ENCODE results near the gene CLRN1. TPM values are rescaled to one million over a fixed set of nuclear protein-coding genes. Genes with fewer than 3 reads are reported as not detected.

Gene CLRN1
- total RNA-seq, 1 donor from 2014 or later: not detected

- peaks cover 5% of the 10 kb centered on the region for H3K27me3 Mint-ChIP-seq
- H3K4me3 Mint-ChIP-seq (ENCODE audit: low read depth): no peak overlapping the region
- H3K9me3 Mint-ChIP-seq (ENCODE audit: low read depth): no peaks in the 10 kb centered on the region
- DNase-seq (ENCODE audit: low spot score, unreplicated experiment): no peak
- H3K4me1 Mint-ChIP-seq (ENCODE audit: low read depth): no peaks in the 10 kb centered on the region
- H3K36me3 Mint-ChIP-seq (ENCODE audit: insufficient read depth): no peaks in the 10 kb centered on the region
- TF ChIP-seq, protein P1, sequence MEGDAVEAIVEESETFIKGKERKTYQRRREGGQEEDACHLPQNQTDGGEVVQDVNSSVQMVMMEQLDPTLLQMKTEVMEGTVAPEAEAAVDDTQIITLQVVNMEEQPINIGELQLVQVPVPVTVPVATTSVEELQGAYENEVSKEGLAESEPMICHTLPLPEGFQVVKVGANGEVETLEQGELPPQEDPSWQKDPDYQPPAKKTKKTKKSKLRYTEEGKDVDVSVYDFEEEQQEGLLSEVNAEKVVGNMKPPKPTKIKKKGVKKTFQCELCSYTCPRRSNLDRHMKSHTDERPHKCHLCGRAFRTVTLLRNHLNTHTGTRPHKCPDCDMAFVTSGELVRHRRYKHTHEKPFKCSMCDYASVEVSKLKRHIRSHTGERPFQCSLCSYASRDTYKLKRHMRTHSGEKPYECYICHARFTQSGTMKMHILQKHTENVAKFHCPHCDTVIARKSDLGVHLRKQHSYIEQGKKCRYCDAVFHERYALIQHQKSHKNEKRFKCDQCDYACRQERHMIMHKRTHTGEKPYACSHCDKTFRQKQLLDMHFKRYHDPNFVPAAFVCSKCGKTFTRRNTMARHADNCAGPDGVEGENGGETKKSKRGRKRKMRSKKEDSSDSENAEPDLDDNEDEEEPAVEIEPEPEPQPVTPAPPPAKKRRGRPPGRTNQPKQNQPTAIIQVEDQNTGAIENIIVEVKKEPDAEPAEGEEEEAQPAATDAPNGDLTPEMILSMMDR (IDR thresholded peaks at IDR 0.05; ENCODE audit: unreplicated experiment): no peak
- H3K27ac Mint-ChIP-seq: no peak overlapping the region
These were observed 10.6 kb downstream of the CLRN1 start for GRCh38 chr3:150961949-150962348.

- H3K4me3 Mint-ChIP-seq (ENCODE audit: low read depth): no peak overlapping the region
These were observed 11.5 kb downstream of the CLRN1 start for GRCh38 chr3:150960708-150961684.

DNA sequence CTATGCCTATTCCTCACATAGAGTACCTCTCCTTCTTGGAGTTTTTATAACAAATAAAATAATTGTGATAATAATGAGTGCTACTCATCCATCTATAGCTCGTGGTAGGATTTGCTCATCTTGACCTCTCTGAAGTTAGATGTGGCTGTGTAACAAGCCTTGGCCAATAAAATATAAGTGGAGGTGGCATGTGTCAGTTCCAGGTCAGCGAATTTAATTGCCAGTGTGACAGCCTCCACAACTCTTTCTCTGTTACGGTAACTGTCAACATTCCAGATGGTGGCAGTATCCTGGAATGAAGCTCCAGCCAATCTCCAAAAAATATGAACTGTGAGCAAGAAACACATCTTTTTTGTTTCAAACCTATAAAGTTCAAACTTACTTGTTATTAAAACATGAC, 13.8 kb downstream of the CLRN1 start:
- Mint-ChIP-seq H3K27me3 (peaks cover 9% of the 10 kb centered on the region), H3K27ac (no peak overlapping the region), H3K36me3 (ENCODE audit: insufficient read depth) (no peaks in the 10 kb centered on the region), H3K4me3 (ENCODE audit: low read depth) (no peak overlapping the region), H3K4me1 (ENCODE audit: low read depth) (no peaks in the 10 kb centered on the region), H3K9me3 (ENCODE audit: low read depth) (no peaks in the 10 kb centered on the region)
- no peak for DNase-seq (ENCODE audit: low spot score, unreplicated experiment)
- TF ChIP-seq, protein P1 (IDR thresholded peaks at IDR 0.05; ENCODE audit: unreplicated experiment): no peak

More at GRCh38 chr3:150960708-150961684, 11.5 kb downstream of the CLRN1 start:
- TF ChIP-seq, protein P1 (IDR thresholded peaks at IDR 0.05; ENCODE audit: unreplicated experiment): no peak
- no peak overlapping the region for H3K27ac Mint-ChIP-seq
- H3K4me1 Mint-ChIP-seq (ENCODE audit: low read depth): no peaks in the 10 kb centered on the region
- no peak for DNase-seq (ENCODE audit: low spot score, unreplicated experiment)
- peaks cover 9% of the 10 kb centered on the region for H3K27me3 Mint-ChIP-seq
- H3K9me3 Mint-ChIP-seq (ENCODE audit: low read depth): no peaks in the 10 kb centered on the region
- H3K36me3 Mint-ChIP-seq (ENCODE audit: insufficient read depth): no peaks in the 10 kb centered on the region

DNA sequence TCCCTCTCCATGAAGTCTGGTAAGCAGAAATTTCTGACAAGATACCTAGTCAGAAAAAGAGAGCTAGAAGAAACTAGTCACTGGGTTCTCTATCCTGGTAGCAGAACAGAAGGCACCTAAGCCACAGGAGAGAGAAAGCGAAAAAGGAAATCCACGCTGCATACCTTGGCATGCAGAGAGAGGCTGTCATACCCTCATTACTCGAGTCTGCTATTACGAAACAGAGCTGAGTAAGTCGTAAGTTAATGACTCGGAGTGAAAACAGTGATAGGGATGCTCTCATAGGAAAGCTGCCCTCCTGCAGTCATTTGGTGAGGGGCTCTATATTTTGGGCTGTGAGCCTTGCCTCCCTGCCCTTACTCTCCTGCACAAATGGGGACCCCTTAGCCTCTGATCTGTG, 16.2 kb downstream of the CLRN1 start:
- Mint-ChIP-seq H3K9me3 (ENCODE audit: low read depth) (no peaks in the 10 kb centered on the region), H3K27ac (no peak overlapping the region), H3K36me3 (ENCODE audit: insufficient read depth) (no peaks in the 10 kb centered on the region), H3K4me1 (ENCODE audit: low read depth) (no peaks in the 10 kb centered on the region), H3K27me3 (peaks cover 9% of the 10 kb centered on the region), H3K4me3 (ENCODE audit: low read depth) (no peak overlapping the region)
- TF ChIP-seq, protein P1 (IDR thresholded peaks at IDR 0.05; ENCODE audit: unreplicated experiment): no peak
- DNase-seq (ENCODE audit: low spot score, unreplicated experiment): no peak

DNA sequence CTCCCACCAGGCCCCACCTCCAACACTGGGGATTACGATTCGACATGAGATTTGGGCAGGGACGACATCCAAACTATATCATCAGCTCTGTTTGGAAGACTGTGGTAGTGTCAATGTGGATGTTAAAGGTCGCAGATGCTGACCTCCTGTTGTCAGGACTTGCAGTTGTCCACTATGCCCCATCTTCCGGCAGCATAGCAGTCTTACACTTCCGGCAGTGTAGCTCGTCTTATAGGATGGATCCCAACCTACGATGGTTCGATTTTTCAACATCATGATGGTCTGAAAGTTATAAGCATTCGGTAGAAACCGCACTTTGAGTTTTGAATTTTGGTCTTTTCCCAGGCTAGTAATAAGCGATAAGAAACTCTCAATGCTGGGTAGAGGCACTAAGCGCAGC, 20.6 kb downstream of the CLRN1 start:
- Mint-ChIP-seq H3K27ac (no peak overlapping the region), H3K4me3 (ENCODE audit: low read depth) (no peak overlapping the region), H3K27me3 (peaks cover 3% of the 10 kb centered on the region), H3K4me1 (ENCODE audit: low read depth) (no peaks in the 10 kb centered on the region), H3K36me3 (ENCODE audit: insufficient read depth) (no peaks in the 10 kb centered on the region), H3K9me3 (ENCODE audit: low read depth) (no peaks in the 10 kb centered on the region)
- DNase-seq (ENCODE audit: low spot score, unreplicated experiment): no peak
- TF ChIP-seq, protein P1 (IDR thresholded peaks at IDR 0.05; ENCODE audit: unreplicated experiment): no peak
